Spleen (tissue), 7 donors: ENCODE data around the gene IL6R.

ENCODE experiments used
- CTCF ChIP-seq, 11 experiments: fragments of 200-600 bp in 7 of 11; fragments of 450-650 bp in 4 of 11; sonication (generic) in 4 of 11; IDR thresholded peaks in 8 of 11; conservative IDR thresholded peaks in 3 of 11; 1 replicate in 7 of 11; 2 replicates in 4 of 11; pipeline versions ENCODE4 v1.4.0 to v1.8.0; 2016 to 2021; ENCODE audit warnings: antibody characterized with exemption in 11 of 11, inconsistent platforms in 4 of 11, mild to moderate bottlenecking in 1 of 11
- POLR2A ChIP-seq, 3 donors: fragments of 450-650 bp; IDR thresholded peaks; one replicate each; pipeline ENCODE4 v1.5.1; 2017; ENCODE audit warnings: antibody characterized with exemption in 3 of 3, mild to moderate bottlenecking in 1 of 3
- POLR2AphosphoS5 ChIP-seq, 3 donors: sonication (generic); formaldehyde crosslinking; IDR thresholded peaks; one replicate each; pipeline ENCODE4 v1.5.1; 2017; ENCODE audit warnings: antibody characterized with exemption in 3 of 3
- donor health status: DM: no; HTN: no; CAD: no; lungs with moderate emphysema.
- donor health status: DM: no; HTN: no; CAD: no.
- donor health status: DM: no; HTN: no; CAD: no.

DNA sequence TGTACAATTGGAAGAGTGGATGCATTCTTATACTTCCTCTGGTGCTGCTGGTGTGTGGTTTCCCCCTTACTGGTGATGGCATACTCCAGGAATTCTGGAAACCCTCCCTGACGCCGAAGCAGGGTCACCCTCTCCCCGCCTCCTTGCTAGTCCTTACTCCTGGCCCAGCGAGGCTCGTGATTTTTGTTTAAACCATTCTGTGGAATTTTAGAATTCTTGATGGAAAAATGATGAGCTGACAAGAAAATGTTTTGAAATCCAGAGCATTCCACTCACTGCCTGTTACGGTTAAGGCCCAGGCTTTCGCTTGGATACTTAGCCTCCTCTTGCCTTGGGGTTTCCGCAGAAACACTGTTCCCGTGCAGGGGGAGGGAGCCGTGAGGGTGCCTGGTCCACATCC lies 41.1 kb downstream of the IL6R start:
- TF ChIP-seq POLR2A (IDR thresholded peaks at IDR 0.05) (no peak), CTCF (IDR thresholded peaks at IDR 0.05 in 8 of 11, conservative IDR thresholded peaks at IDR 0.05 in 3 of 11) (no peak), POLR2AphosphoS5 (IDR thresholded peaks at IDR 0.05) (no peak)
